HL-60/S4 (cell line): ENCODE data around the gene ALPP.
"Not testable (repeated sequence)": the region's sequence is repeated elsewhere in the genome, so short reads cannot be mapped to it uniquely, and the experiment has no call there.

Experiments
- in situ Hi-C: fragments of 300-500 bp; cut with MboI; formaldehyde crosslinking; loops from 2 replicates; pipeline ENCODE4 v1.14.3; 2022; ENCODE audit warnings: low sequenced_read_pairs

Gene ALPP

DNA sequence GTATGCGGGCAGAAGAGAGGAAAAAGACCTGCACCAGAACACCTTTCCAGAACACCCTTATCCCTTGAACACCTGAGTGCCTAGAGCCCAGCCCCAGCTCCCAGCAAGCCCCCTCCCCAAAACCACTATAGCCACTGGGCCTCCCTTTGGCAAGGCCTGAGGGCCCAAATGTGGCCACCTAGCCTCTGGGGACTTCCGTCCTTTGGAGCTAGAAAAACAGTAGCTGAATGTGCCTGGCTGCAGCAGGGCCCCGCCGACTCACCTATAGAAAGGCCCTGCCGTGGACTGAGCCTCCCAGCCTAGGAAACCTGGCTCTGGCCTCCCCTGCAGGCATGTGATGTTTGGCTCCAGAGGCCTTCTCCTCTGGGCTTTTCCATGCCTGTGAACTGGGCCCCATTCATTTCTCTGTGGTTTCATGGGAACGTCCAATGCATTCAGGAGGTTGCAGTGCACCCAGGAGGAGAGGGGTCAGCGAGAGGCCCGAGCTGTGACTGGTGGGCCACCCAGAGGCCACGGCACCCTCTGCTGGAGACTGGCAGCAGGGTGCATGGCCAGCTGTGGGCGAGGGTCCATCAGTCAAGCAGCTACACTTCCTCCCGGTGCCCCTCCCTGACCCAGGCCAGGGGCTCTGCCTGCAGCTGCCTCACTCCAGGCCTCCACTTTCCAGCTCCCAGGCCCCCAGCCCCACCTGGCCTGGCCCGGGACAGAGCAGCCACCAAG is 15.3 kb upstream of the ALPP start:
- in situ Hi-C loops: not testable (repeated sequence)

- in situ Hi-C loops: no loop called here
Measured at GRCh38 chr2:232363784-232364615, 14.6 kb upstream of the ALPP start.

GRCh38 chr2:232364806-232365594 is 13.6 kb upstream of the ALPP start:
- in situ Hi-C loops: not testable (repeated sequence)

DNA sequence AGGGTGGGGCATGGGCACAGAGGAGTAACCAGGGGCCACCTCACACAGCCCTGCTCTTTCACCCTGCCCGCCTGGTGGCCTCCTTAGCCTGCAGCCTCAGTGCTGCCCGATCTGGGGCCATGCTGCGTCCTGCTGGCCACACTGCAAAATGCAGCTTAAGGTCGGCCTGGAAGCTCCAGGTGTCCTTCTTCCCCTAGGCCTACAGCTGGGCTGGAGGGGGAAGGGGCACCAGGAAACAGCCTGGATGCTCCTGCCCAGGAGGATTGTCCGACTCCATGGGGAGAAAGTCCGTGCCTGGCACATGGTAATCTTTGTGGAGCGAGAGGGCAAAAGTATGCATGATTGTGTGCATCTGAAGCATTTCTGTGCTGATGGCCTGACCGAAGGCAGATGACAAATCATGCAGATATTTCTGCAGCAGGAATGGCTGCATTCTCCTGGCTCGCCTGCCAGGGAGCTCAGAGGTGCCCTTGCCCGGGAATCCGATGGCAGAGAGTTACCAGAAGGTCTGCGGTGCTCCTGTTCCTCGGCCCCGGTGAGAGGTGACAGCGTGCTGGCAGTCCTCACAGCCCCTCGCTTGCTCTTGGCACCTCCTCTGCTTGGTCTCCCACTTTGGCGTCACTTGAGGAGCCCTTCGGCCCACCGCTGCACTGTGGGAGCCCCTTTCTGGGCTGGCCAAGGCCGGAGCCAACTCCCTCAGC is 12.8 kb upstream of the ALPP start:
- in situ Hi-C loops: no loop called here

GRCh38 chr2:232366461-232366860 is 12.1 kb upstream of the ALPP start:
- in situ Hi-C loops: not testable (repeated sequence)

- in situ Hi-C loops: no loop called here
Measured at GRCh38 chr2:232367016-232367415, 11.5 kb upstream of the ALPP start.

DNA sequence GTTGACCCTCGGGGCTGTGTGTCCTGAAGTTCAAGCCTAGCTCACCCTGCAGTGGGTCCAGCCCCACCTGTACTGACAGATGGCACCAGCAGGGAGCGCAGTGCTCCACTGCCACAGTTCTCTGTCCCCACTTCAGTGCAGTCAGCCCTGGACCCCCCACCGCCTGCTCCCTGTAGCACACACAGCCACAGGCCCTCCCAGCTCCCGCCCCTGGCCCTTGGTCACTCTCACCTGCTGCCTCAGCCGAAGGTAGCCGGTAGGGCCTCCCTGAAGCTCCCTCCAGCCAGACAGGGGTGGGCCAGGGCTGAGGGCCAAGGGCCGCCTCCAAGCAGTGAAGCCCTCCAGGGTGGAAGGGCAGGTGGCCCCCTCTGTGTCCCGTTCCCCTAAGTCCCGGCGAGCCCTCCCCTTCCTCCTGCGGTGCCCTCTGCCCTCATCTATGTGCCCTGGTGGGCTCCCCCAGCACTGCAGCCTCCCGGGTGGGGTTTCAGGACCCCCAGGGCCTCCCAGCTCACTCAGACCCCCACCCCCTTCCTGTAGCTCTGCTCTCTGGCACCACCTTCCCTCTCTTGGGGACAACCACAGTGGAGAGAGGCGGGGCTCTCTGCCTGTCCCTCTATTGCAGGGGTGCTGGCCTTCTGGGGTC is 10.8 kb upstream of the ALPP start:
- in situ Hi-C loops: no loop called here

DNA sequence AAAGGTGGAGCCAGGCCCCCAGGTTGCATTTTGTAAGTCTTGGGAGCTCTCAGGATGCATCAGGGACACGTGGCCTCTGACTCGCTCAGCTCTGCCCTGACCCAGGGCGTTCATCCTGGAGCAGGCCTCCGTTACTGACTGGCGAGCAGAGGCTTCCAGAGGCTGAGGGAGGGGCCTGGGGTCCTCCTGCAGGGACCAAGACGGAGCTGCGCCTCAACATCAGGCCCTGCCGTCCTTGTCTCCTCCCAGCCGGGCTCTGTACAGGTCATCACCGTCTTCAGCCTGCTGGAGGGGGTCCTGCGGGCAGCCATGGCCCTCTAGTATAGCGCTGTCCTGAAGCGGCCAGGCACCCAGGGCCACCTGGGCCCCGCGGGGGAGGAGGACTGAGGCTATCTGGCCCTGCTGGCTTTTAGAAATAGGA is 10.2 kb upstream of the ALPP start:
- in situ Hi-C loops: no loop called here

DNA sequence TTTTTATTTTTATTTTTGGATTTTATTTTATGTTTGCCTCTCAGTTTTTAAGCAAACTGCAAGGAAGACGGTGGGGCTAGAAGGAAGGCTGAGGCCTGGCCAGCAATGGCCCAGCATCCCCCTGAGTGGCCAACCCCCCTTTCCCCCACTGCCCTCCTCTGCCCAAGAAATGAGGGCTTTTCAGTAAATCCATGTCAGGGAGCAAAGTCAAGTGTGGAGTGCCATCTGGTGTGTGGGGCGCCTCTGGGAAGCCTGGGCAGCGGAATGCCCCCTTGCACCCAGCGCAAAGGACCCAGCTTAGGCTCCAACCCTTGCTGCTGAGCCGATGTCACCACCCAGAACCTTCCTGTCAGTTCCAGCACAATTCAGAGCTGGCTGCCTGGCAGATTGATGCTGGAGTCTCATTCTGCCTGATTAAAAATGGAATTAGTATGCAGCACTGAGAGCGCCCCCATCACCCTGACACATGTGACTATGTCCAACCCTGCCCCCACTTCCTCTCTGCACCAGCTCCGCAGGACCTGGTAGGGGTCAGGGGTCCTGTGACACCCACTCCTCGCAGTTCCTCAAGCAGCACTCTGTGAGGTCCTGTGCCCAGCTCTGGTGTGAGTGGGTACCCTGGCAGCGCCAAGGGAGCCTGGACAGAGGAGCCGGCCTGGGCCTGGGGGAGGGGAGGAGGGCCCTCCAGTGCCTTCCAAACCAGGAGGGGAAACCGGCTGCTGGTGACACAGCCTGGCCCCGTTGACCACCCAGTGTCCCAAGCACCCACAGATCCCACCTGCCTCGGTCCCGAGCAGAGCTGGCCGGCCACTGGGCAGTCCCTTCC is 9.2 kb upstream of the ALPP start:
- in situ Hi-C loops: no loop called here

DNA sequence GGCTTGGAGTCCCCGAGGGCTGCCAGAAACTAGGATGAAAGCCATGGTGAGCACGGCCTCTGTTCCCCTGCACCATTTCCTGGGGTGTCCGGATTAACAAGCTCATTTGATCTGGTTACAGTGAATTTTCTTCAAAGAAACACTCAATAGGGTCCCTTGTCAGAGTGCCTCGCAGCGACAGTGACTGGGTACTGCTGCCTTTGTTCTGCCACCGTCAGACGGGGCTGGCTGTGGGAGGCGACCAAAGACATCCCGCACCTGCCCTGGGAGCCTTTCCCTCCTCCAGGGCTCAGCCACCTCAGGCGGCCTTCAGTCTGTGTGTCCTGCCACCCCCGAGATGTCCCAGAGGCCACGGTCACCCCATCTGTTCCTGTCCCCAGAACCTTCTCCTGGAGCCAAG is 8.5 kb upstream of the ALPP start:
- in situ Hi-C loops: not testable (repeated sequence)

DNA sequence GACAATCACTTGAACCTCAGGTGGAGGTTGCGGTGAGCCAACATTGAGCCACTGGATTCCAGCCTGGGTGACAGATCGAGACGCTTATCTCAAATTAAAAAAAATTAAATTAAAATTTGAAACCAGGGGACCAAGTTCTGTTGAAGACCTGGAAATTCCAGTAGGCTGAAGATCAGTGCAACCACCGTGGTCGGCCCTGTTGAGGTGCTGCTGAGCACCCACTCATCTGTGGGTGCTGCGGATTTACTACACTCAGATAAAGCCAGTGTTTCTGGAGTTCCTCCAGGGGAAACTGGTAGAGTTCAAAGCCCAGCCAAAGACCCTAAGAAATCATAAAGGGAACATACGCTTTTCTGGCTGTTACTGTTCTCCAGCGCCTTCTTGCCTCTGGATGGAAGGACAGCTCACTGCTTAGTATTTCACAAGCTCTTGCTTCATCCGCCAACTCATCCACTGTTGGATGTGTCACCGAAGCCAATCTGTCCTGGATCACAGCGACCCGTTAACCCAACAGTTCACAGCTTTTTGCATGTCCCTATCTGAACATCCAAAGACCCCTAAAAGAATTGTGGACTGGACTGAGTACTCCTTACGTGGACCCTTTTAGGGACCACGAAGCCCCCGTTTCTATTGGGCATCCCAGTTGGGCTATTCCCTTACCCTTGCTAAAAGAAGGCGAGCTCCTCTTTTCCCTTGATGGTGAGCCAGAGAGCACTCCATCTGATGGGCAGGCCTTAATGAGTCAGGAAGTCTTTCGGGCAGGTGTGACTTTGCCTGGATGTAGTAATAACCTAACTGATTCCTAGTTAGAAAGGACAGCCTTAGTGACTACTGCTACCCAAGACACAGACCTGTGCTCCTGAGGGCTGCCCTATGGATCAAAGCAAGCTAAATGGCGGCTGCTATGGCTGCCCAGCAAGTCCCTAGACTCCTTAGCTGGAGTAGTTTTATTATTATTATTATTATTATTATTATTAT is 6.0 kb upstream of the ALPP start:
- in situ Hi-C loops: no loop called here

GRCh38 chr2:232374356-232374755 is 4.2 kb upstream of the ALPP start:
- in situ Hi-C loops: no loop called here

DNA sequence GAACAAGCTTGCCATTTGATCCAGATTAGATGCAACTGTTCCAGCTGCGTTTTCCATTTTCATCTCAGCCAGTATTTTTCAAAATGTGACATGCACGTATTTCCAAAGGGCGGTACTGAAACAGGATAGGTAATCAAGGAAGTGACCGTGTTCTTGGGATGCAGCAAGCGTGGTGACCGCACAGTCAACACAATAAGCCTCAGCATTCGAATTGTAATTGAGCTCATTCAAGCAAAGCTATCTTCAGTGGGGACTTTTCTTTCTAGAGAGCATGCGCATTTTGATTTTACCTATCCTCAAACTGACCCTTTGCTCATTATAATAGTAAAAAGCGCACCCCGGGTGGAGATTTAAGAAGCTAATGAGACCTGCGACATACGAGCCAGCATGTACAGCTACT is 3.4 kb upstream of the ALPP start:
- in situ Hi-C loops: no loop called here

DNA sequence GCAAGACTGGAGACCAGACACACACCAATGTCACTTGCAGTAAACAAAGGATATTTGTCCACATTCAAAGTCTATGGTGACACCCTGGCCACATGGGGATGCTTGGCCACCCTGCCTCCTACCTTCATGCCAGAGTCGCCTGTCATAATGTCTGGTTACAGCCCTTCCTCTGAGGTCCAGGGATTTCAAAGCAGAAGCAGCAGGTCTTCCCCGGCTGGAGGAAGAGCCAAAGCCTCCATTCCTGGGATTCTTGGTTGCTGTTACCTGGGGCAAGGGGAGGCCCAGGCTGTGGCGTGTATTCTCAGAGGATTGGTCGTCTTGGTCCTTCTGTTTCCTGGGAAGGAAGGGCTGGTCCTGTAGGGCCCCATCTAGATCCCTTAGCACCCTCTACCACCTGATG is 2.3 kb upstream of the ALPP start:
- in situ Hi-C loops: no loop called here

GRCh38 chr2:232376713-232377112 is 1.8 kb upstream of the ALPP start:
- in situ Hi-C loops: no loop called here

DNA sequence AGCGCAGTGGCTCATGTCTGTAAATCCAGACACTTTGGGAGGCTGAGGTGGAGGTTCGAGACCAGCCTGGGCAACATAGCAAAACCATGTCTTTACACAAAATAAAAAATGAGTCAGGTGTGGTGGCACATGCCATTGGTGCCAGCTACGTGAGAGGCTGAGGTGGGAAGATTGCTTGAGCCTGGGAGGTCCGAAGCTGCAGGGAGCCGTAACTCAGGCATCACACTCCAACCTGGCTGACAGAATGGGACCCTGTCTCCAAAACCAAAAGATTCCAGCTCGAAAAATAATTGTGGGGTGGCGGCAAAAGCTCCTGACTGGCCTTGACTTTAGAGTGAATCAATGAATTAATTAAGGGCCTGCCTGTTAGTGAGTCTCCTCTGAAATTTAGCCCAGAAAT is 1.2 kb upstream of the ALPP start:
- in situ Hi-C loops: no loop called here

DNA sequence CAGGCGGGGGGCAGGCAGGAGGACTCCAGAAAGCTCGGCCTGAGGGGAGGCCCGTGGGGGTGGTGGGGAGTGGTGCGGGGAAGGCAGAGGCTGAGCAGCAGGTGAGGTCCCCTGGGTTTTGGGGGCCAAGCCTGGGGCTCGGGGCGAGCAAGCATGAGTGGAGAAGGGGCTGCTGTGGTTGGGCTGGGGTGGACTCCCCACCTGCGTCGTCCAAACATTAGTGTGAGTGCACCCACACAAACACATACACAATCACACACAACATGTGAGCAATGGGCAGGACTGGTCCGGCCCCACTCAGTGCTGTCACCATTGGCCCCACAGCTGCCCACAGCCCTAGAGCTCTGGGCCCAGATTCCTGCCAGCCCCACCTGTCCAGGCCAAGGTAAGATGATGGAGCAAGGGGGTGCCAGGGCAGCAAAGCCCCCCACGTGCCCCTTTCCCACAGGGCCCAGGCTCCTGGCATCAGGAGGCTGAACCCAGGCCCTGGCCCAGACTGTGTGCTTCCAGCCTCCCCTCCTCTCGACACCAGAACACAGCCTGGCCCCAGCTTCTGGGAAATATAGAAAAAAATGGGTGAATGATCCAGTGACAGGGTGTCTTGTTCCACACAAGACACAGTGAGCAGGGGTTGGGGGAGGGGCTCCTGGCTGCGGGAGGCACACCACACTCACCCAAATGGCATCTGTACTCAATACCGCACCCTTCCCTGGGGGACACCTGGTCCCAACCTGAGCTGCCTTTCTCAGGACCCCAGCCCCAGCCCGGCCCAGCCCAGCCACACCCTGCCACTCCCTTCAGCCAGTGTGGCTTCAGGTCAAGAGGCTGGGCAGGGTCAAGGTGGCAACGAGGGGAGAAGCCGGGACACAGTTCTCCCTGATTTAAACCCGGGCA is 463 bp upstream of the ALPP start:
- in situ Hi-C loops: no loop called here
